GM19023 (cell line): Measurements from ENCODE around the gene HBG1.
"Not testable (repeated sequence)": the region's sequence is repeated elsewhere in the genome, so short reads cannot be mapped to it uniquely, and the experiment has no call there.

Experiments
- ATAC-seq: cut with Tn5 transposase; IDR thresholded peaks from one replicate; pipeline ENCODE4 v1.9.1; 2021; ENCODE audit warnings: mild to moderate bottlenecking, moderate library complexity; ENCODE audit not compliant: unreplicated experiment

HBG1 gene

GRCh38 chr11:5277807-5278382 is 28.2 kb upstream of the HBG1 start:
- ATAC-seq, result peak; percentile 45

DNA sequence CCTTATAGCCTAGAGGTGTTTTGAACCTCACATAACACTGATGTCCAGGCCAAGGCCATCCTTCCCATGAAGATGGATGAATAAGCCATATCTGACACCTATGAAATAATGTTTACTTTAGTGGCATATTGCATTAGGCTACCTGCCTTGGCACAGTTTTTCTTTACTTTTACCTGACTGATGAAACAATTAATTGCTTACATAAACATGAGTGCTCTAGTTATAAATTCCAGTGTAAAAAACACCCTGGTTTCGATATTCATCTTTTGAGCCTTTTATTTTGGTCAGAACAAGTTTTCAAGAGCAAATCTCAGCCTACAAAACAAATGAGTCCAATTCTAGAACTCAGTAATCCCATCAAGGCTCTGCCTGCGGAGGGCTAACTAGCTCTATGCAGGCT is 27.0 kb upstream of the HBG1 start:
- ATAC-seq, result no peak

- ATAC-seq, result no peak
Measured at GRCh38 chr11:5275369-5276110, 25.9 kb upstream of the HBG1 start.

DNA sequence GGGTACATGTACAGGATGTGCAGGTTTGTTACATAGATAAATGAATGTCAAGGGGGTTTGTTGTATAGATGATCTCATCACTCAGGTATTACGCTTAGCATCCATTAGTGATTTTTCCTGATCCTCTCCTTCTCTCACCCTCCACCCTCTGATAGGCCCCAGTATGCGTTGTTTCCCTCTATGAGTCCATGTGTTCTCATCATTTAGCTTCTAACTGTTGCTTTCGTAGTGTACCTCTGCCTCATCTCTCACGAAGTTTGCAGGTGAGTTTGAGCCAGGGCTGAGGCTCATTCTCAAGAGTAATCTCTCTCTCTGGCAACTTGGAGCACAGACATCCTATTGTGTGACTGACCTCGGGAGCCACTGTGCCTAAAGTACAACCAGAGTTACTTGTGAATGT is 24.7 kb upstream of the HBG1 start:
- ATAC-seq, result no peak

DNA sequence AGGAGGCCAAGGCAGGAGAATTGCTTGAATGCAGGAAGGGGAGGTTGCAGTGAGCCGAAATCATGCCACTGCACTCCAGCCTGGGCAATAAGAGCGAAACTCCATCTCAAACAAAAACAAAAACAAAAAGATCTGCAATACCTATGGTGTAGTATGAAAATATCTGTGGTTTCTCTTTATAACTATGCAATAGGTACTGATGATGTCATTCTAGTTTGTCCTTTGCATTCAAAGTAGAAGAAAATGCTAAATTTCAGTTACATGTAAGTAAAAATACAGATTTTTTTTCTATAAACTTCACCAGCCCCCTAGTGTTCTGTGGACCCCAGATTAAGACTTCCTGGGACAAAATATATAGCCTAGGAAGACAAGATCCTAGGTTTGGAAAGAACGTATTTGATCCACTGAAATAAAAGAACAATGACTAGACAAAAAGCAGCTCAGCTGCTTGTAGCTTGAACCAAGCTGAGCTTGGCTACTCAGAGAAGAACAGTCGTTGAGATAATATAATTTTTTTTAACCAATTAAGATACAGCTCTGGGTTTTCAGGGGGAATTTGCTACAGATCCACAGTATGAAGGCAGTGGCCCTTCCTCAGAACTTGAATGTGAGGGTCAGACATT is 22.8 kb upstream of the HBG1 start:
- no peak for ATAC-seq

DNA sequence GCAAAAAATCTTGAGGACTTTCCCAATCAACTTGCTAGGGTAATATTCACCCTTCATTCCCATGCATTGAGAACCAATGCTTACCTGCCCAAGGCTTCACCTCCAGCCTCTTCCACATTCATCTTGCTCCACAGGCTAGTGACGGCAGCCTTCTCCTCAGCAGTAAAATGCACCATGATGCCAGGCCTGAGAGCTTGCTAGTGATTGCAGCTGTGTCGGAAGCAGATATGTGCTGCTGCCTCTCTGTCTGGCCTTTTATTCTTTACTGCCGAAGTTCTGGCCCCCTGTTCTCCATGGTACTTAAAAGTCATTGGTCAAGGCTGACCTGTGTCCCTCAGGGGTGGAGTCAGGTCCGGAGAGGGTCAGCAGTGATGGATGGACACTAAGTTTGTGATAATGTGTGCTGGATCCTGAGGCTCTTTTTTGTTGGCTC is 20.1 kb upstream of the HBG1 start, which contains the start of gene HBE1:
HBE1 (minus strand) TSS at position 231 of the 433 bp plus-strand sequence; CDS start at position 176, 55 bp downstream.
- no peak for ATAC-seq

GRCh38 chr11:5267033-5267563 is 17.4 kb upstream of the HBG1 start:
- ATAC-seq, result no peak

DNA sequence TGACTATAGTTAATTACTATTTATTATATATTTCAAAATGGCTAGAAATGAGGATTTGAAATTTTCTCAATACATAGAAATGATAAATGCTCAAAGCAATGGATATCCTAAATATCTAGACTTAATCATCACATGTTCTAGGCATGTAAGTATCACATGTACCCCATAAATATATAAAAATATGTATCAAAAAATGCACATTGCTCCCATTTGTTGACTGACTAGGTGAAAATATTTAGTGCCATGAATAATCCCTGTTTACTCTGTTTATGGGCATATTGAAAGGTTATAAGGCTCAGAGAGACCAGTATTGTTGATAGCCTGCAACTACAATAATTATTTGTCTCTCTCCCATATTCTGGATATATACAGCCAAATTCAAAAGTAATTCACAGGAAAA is 17.0 kb upstream of the HBG1 start:
- ATAC-seq, result no peak

DNA sequence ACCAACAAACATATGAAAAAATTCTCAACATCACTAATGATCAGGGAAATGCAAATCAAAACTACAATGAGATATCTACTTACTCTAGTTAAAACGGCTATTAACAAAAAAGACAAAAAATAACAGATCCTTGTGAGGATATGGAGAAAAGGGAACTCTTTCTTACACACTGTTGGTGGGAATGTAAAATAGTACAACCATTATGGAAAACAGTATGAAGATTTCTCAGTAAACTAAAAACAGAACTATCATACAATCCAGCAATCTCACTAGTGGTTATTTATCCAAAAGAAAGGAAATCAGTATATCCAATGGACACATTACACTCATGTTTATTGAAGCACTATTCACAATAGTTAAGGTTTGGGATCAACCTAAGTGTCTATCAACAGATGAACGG is 16.2 kb upstream of the HBG1 start:
- ATAC-seq, result no peak

- no peak for ATAC-seq
Measured at GRCh38 chr11:5258543-5259262, 9.0 kb upstream of the HBG1 start.

- ATAC-seq, result no peak
Measured at GRCh38 chr11:5257296-5257695, 7.6 kb upstream of the HBG1 start.

- not testable (repeated sequence) for ATAC-seq
Measured at GRCh38 chr11:5254646-5255413, 5.2 kb upstream of the HBG1 start, which contains the start of gene HBG2. Gene HBG2 (minus strand): TSS chr11:5254781. CDS start chr11:5254728, 53 bp downstream.

DNA sequence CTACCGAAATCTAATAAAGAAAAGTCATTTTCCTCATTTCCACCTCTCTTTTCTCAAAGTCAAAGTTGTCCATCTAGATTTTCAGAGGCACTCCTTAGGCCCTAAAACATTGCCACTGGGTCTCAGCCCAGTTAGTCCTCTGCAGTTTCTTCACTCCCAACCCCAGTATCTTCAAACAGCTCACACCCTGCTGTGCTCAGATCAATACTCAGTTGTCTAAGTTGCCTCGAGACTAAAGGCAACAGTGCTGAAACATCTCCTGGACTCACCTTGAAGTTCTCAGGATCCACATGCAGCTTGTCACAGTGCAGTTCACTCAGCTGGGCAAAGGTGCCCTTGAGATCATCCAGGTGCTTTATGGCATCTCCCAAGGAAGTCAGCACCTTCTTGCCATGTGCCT is 4.4 kb upstream of the HBG1 start:
- ATAC-seq, result not testable (repeated sequence)

DNA sequence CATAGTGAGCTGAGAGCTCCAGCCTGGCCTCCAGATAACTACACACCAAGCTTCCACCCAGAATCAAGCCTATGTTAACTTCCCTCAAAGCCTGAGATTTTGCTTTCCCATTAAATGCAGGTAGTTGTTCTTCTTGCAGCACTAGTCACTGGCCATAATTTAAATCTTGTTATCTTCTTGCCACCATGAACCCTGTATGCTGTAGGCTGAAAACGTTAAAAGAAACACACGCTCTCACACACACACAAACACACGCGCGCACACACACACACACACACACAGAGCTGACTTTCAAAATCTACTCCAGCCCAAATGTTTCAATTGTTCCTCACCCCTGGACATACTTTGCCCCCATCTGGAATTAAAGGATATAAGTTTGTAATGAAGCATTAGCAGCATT is 3.8 kb upstream of the HBG1 start:
- ATAC-seq, result not testable (repeated sequence)

DNA sequence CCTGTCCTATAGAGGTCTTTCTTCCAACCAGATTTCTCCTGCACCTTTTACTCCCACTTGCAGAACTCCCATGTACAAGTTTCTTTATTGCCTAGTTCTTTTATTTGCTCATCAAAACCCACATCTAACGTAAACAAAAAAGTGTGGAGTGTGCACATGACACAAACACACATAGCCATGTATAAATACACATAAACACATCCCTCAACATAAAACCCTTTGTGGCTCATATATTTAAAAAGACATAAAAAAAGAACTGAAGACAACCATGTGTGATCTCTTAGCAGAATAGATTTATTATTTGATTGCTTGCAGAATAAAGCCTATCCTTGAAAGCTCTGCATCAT is 3.2 kb upstream of the HBG1 start:
- no peak for ATAC-seq

DNA sequence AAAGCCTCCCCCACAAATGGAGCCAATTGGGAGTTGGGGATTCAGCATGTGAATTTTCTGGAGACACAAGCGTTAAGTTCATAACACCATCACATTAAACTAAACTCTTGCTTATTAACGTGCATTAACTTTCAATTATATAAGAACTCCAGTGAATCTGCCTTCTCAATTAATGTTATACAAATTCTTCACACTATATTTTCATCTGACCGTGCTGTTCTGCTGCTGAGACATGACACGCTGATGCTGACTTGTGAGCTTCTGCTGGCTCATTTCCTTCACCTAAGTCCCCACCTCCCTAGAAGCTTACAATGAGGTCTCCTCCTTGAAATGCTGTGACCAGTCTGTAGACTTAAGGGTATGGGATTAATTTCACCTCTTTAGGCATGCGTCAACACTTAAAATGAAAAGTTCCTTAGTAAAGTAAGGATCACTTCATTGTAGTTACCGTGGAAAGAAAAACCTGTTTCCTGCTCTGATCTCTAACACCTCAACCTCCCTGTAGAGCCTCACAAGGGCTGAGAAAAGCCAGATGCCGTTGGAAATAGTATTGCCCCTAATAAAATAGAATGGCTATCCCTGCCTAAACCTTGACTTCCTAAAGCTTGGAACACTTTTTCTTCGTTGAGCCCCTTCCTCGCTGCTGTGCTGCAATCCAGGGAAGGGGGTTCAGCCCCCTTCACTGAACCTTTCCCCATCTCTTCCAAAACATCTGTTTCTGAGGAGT is 2.7 kb upstream of the HBG1 start:
- no peak for ATAC-seq

- no peak for ATAC-seq
Measured at GRCh38 chr11:5251746-5252145, 2.1 kb upstream of the HBG1 start.

GRCh38 chr11:5250543-5251204 is 1.0 kb upstream of the HBG1 start:
- no peak for ATAC-seq

DNA sequence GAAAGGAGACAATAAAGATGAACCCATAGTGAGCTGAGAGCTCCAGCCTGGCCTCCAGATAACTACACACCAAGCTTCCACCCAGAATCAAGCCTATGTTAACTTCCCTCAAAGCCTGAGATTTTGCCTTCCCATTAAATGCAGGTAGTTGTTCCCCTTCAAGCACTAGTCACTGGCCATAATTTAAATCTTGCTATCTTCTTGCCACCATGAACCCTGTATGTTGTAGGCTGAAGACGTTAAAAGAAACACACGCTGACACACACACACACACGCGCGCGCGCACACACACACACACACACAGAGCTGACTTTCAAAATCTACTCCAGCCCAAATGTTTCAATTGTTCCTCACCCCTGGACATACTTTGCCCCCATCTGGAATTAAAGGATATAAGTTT is 1.2 kb downstream of the HBG1 start:
- ATAC-seq, result not testable (repeated sequence)
